SK-N-DZ (cell line): ENCODE measurements around the gene TMEM209. TPM values are rescaled to one million over a fixed set of nuclear protein-coding genes. Genes with fewer than 3 reads are reported as not detected.
"Not testable (repeated sequence)": the region's sequence is repeated elsewhere in the genome, so short reads cannot be mapped to it uniquely, and the experiment has no call there.

Experiments used
- DNase-seq: peaks from one replicate; pipeline ENCODE4 v3.0.0-alpha.2; 2015; ENCODE audit warnings: low spot score
- polyA plus RNA-seq, 2 experiments: library from polyadenylated mRNA; depleted of rRNA; stranded (reverse); fragments of >200 nt; gene quantifications; 2 replicates each; pipeline ENCODE4 v1.2.3, GENCODE V29; 2014

The TMEM209 gene
- 22.0 and 22.4 TPM in 2 replicates for polyA plus RNA-seq (2014; cell fraction: cytosol; rRNA removed)
- 9.9 and 11.6 TPM in 2 replicates for polyA plus RNA-seq (2014; cell fraction: nucleus; rRNA removed)

GRCh38 chr7:130205084-130205947 is at the start of gene TMEM209:
TSS of gene TMEM209 (minus strand) at chr7:130205406. CDS start at chr7:130205375, 31 bp downstream.
- DNase-seq: peak; percentile 98

- peak; percentile 35 for DNase-seq
Measured at GRCh38 chr7:130254555-130254954, 49.3 kb upstream of the TMEM209 start.

GRCh38 chr7:130249626-130250025 is 44.4 kb upstream of the TMEM209 start:
- not testable (repeated sequence) for DNase-seq

- DNase-seq: not testable (repeated sequence)
Measured at GRCh38 chr7:130248842-130249241, 43.6 kb upstream of the TMEM209 start.

GRCh38 chr7:130246491-130246890 is 41.3 kb upstream of the TMEM209 start:
- DNase-seq: not testable (repeated sequence)

- not testable (repeated sequence) for DNase-seq
Measured at GRCh38 chr7:130243486-130243885, 38.3 kb upstream of the TMEM209 start.

GRCh38 chr7:130242198-130243014 is 37.2 kb upstream of the TMEM209 start:
- peak; percentile 32 for DNase-seq

GRCh38 chr7:130240240-130240639 is 35.0 kb upstream of the TMEM209 start:
- no peak for DNase-seq

GRCh38 chr7:130236361-130236760 is 31.2 kb upstream of the TMEM209 start:
- DNase-seq: not testable (repeated sequence)

- DNase-seq: no peak
Measured at GRCh38 chr7:130234078-130234477, 28.9 kb upstream of the TMEM209 start.

GRCh38 chr7:130232209-130232608 is 27.0 kb upstream of the TMEM209 start:
- no peak for DNase-seq

GRCh38 chr7:130231792-130232191 is 26.6 kb upstream of the TMEM209 start:
- DNase-seq: no peak

- not testable (repeated sequence) for DNase-seq
Measured at GRCh38 chr7:130229981-130230380, 24.8 kb upstream of the TMEM209 start.

GRCh38 chr7:130228840-130229502 is 23.8 kb upstream of the TMEM209 start:
- peak; percentile 52 for DNase-seq

GRCh38 chr7:130227883-130228575 is 22.8 kb upstream of the TMEM209 start:
- peak; percentile 68 for DNase-seq

GRCh38 chr7:130226333-130226732 is 21.1 kb upstream of the TMEM209 start:
- DNase-seq: no peak

- not testable (repeated sequence) for DNase-seq
Measured at GRCh38 chr7:130224923-130225322, 19.7 kb upstream of the TMEM209 start.

- DNase-seq: no peak
Measured at GRCh38 chr7:130224210-130224609, 19.0 kb upstream of the TMEM209 start.

- no peak for DNase-seq
Measured at GRCh38 chr7:130223646-130224045, 18.4 kb upstream of the TMEM209 start.

GRCh38 chr7:130221746-130222145 is 16.5 kb upstream of the TMEM209 start:
- DNase-seq: no peak

- no peak for DNase-seq
Measured at GRCh38 chr7:130219871-130220270, 14.7 kb upstream of the TMEM209 start.
